Measurements from ENCODE around the gene PODXL2.

The PODXL2 gene

GRCh38 chr3:127709320-127710060, 80.5 kb downstream of the PODXL2 start:
- DNase-seq (ENCODE audit: low read depth) = no peak

GRCh38 chr3:127710155-127710941, 81.4 kb downstream of the PODXL2 start:
- no peak for DNase-seq (ENCODE audit: low read depth)

GRCh38 chr3:127711021-127711695, 82.2 kb downstream of the PODXL2 start:
- no peak for DNase-seq (ENCODE audit: low read depth)

- no peak for DNase-seq (ENCODE audit: low read depth)
Measured at GRCh38 chr3:127711896-127712295, 82.9 kb downstream of the PODXL2 start.

- no peak for DNase-seq (ENCODE audit: low read depth)
Measured at GRCh38 chr3:127712461-127712860, 83.5 kb downstream of the PODXL2 start.

GRCh38 chr3:127712881-127713771, 84.1 kb downstream of the PODXL2 start:
- DNase-seq (ENCODE audit: low read depth) = no peak

GRCh38 chr3:127714125-127714571, 85.2 kb downstream of the PODXL2 start:
- DNase-seq (ENCODE audit: low read depth) = no peak

- DNase-seq (ENCODE audit: low read depth) = no peak
Measured at GRCh38 chr3:127714866-127715265, 85.9 kb downstream of the PODXL2 start.

- no peak for DNase-seq (ENCODE audit: low read depth)
Measured at GRCh38 chr3:127715532-127715931, 86.5 kb downstream of the PODXL2 start.

- DNase-seq (ENCODE audit: low read depth) = no peak
Measured at GRCh38 chr3:127716384-127716783, 87.4 kb downstream of the PODXL2 start.

- DNase-seq (ENCODE audit: low read depth) = no peak
Measured at GRCh38 chr3:127717357-127718244, 88.6 kb downstream of the PODXL2 start.

GRCh38 chr3:127718245-127718915, 89.4 kb downstream of the PODXL2 start:
- no peak for DNase-seq (ENCODE audit: low read depth)

- no peak for DNase-seq (ENCODE audit: low read depth)
Measured at GRCh38 chr3:127718916-127719290, 89.9 kb downstream of the PODXL2 start.

- no peak for DNase-seq (ENCODE audit: low read depth)
Measured at GRCh38 chr3:127719369-127719768, 90.4 kb downstream of the PODXL2 start.

GRCh38 chr3:127720161-127720823, 91.3 kb downstream of the PODXL2 start:
- no peak for DNase-seq (ENCODE audit: low read depth)

- no peak for DNase-seq (ENCODE audit: low read depth)
Measured at GRCh38 chr3:127720985-127721935, 92.3 kb downstream of the PODXL2 start.

- no peak for DNase-seq (ENCODE audit: low read depth)
Measured at GRCh38 chr3:127722091-127722784, 93.3 kb downstream of the PODXL2 start.

All from non-pigmented ciliary epithelial cell (primary cell).